GM19240 (cell line): ENCODE data around the gene ATP10B.

Source experiments
- DNase-seq: peaks from one replicate; pipeline ENCODE4 v3.0.0; 2011; ENCODE audit warnings: low spot score; ENCODE audit not compliant: insufficient read length

ATP10B gene

DNA sequence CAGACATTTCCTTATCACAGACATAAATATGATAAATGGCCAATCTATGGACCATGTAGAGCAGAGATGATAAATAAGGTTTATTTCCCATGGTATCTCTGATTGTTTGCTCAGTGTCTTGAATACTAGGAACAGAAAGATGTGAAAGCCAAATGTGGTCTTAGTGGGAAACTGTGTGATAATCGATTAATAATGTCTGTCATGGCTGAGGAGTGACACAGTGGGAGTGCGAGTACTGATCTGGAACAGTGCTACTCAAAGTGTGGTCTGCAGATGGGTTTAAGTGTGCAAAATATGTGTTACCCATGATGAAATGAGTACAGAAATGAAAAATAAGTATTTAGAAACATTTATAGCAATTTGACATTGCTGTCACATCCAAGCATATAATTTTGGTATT is 337.8 kb downstream of the ATP10B start:
- DNase-seq = no peak

DNA sequence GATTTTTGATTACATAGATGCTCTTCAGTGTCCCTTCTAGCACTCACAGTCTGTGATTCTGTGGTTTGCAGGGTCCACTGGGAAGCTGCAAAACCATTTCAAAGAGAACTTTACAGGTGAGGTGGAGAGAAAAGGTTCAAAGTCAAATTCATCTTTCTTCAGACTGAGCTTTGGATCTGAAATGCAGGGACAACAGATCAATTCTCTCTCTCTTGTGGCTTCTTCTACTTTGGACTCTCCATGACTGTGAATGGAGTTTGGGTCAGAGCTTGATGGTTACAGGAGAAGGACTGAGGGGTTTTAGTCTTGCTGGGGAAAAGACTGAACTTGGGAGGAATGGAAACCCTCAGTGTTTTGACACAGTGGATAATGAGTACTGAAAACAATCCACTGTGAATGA is 338.5 kb downstream of the ATP10B start:
- DNase-seq = no peak
